K562 (cell line): ENCODE measurements around the gene UQCR11. TPM values are rescaled to one million over a fixed set of nuclear protein-coding genes. Genes with fewer than 3 reads are reported as not detected.
A peak's percentile ranks its signal among the peaks of the same experiment; 100 is the strongest.

Experiments used
- ARID3A ChIP-seq: IDR thresholded peaks from 2 replicates; pipeline ENCODE4 v1.6.1; 2012; ENCODE audit warnings: low read depth, low read length, improper control_type of control experiment, borderline replicate concordance
- ATF3 ChIP-seq, 2 experiments: fragments of 450-650 bp in 1 of 2; sonication (generic) in 1 of 2; formaldehyde crosslinking in 1 of 2; IDR thresholded peaks in 1 of 2; conservative IDR thresholded peaks in 1 of 2; 2 replicates each; pipeline versions ENCODE4 v1.6.1 to v1.8.1; 2016 to 2023; ENCODE audit warnings: mild to moderate bottlenecking in 2 of 2, moderate library complexity in 2 of 2, inconsistent platforms in 1 of 2, missing genetic modification reagents in 1 of 2
- BCOR ChIP-seq: fragments of 450-650 bp; IDR thresholded peaks from 2 replicates; pipeline ENCODE4 v1.6.1; 2016
- ETS1 ChIP-seq: conservative IDR thresholded peaks from 2 replicates; pipeline ENCODE4 v1.6.1; 2011; ENCODE audit warnings: low read depth, mild to moderate bottlenecking, low read length; ENCODE audit not compliant: control insufficient read depth
- ETV1 ChIP-seq: fragments of 450-650 bp; conservative IDR thresholded peaks from 2 replicates; pipeline ENCODE4 v1.6.1; 2016; ENCODE audit warnings: missing genetic modification characterization, control low read depth, low read depth, missing compliant biosample characterization
- HDAC2 ChIP-seq: fragments of 450-650 bp; IDR thresholded peaks from 2 replicates; pipeline ENCODE4 v1.6.1; 2016; ENCODE audit warnings: mild to moderate bottlenecking
- MEF2A ChIP-seq: IDR thresholded peaks from 2 replicates; pipeline ENCODE4 v1.6.1; 2011; ENCODE audit warnings: low read depth, mild to moderate bottlenecking, low read length, moderate library complexity; ENCODE audit not compliant: control insufficient read depth
- PRDM10 ChIP-seq: fragments of 450-650 bp; IDR thresholded peaks from 2 replicates; pipeline ENCODE4 v1.6.1; 2018; ENCODE audit not compliant: partially characterized antibody
- SMARCC2 ChIP-seq: fragments of 450-650 bp; IDR thresholded peaks from 2 replicates; pipeline ENCODE4 v1.6.1; 2017; ENCODE audit warnings: antibody characterized with exemption, moderate library complexity, mild to moderate bottlenecking, low read depth
- SMARCE1 ChIP-seq: fragments of 450-650 bp; IDR thresholded peaks from 2 replicates; pipeline ENCODE4 v1.7.1; 2016; ENCODE audit warnings: mild to moderate bottlenecking
- SUPT5H ChIP-seq: fragments of 450-650 bp; IDR thresholded peaks from 2 replicates; pipeline ENCODE4 v1.6.1; 2016
- TCF3 ChIP-seq: sonication (generic); formaldehyde crosslinking; IDR thresholded peaks from 2 replicates; pipeline ENCODE4 v1.4.0; 2020; ENCODE audit warnings: mild to moderate bottlenecking, missing genetic modification reagents
- TEAD4 ChIP-seq, 2 experiments: sonication (generic) in 1 of 2; formaldehyde crosslinking in 1 of 2; IDR thresholded peaks; 2 replicates each; pipeline versions ENCODE4 v1.6.1 to v1.8.0; 2012 to 2022; ENCODE audit warnings: borderline replicate concordance in 1 of 2, inconsistent platforms in 1 of 2, low read length in 1 of 2, mild to moderate bottlenecking in 1 of 2, missing genetic modification reagents in 1 of 2
- TRIM24 ChIP-seq, 2 experiments: fragments of 450-650 bp; IDR thresholded peaks; 2 replicates each; pipeline ENCODE4 v1.6.1; 2016
- ZNF639 ChIP-seq, 2 experiments: fragments of 200-800 bp in 1 of 2; sonication (Bioruptor generic) in 1 of 2; sonication (generic) in 1 of 2; formaldehyde crosslinking in 1 of 2; IDR thresholded peaks in 1 of 2; conservative IDR thresholded peaks in 1 of 2; 2 replicates each; pipeline versions ENCODE4 v1.5.0 to v1.6.1; 2016 to 2020; ENCODE audit warnings: missing compliant biosample characterization in 1 of 2, missing genetic modification characterization in 1 of 2, missing genetic modification reagents in 1 of 2
- polyA plus RNA-seq, 8 experiments: library from polyadenylated mRNA; depleted of rRNA in 4 of 8; stranded (reverse) in 5 of 8; unstranded in 3 of 8; fragments of >200 nt; fragmentation: Nextera tagmentation in 2 of 8; fragmentation: Illumina TruSeq in 1 of 8; extraction: Ambion mirVana in 2 of 8; extraction: Trizol in 1 of 8; gene quantifications; 2 replicates each; pipeline versions ENCODE4 v1.2.1 to v1.2.3, GENCODE V29; 2011 to 2014; ENCODE audit warnings: inconsistent platforms in 1 of 8, missing spikeins in 1 of 8
- total RNA-seq, 7 experiments: library from RNA; depleted of rRNA in 6 of 7; stranded (reverse); fragments of >200 nt in 6 of 7; fragmentation: Illumina TruSeq in 2 of 7; extraction: Trizol in 2 of 7; gene quantifications; 2 replicates each; pipeline versions ENCODE4 v1.2.1 to v1.2.3, GENCODE V29; 2011 to 2021; ENCODE audit warnings: low replicate concordance in 1 of 7

The UQCR11 gene
- total and polyA plus RNA-seq, 9 of the 15 experiments (the other 6 are each of a cell fraction or from before 2014, with no cell fraction given), result 57.6 to 394 (median 259) TPM

GRCh38 chr19:1601613-1602064 lies 3.6 kb downstream of the UQCR11 start (continued):
- TF ChIP-seq ETV1 (tag) (peak; percentile 55; the same call in 1 of the 2 replicates), SUPT5H (no peak), SMARCC2 (peak; percentile 38; the same call in 1 of the 2 replicates), HDAC2 (peak; percentile 79), BCOR (peak; percentile 80), SMARCE1 (peak; percentile 78), ZNF639 (CRISPR knock-in tag; conservative IDR thresholded peaks at IDR 0.05 in 1 of 2, IDR thresholded peaks at IDR 0.05 in 1 of 2) (0 out of 4 replicates have a peak, but pooled peaks of 1 of the 2 experiments have one; percentile 31), ETS1 (no peak), ARID3A (peak; percentile 97), TEAD4 (IDR thresholded peaks at IDR 0.05; ENCODE audit: low read length) (peak; percentile 55), TEAD4 (CRISPR knock-in tag; IDR thresholded peaks at IDR 0.05; ENCODE audit: borderline replicate concordance) (no peak), ATF3 (IDR thresholded peaks at IDR 0.05) (peak; percentile 27; the same call in 1 of the 2 replicates), ATF3 (CRISPR knock-in tag; conservative IDR thresholded peaks at IDR 0.05) (no peak), TCF3 (CRISPR knock-in tag) (peak; percentile 77), PRDM10 (peak; percentile 36), MEF2A (peak; percentile 55; the same call in 1 of the 2 replicates), TRIM24 (IDR thresholded peaks at IDR 0.05) (peak; percentile 35 to 56; a peak in 3 of 4 replicates)
